NT2/D1 (cell line): ENCODE measurements around the gene TMCC1.

Source experiments
- SUZ12 ChIP-seq: IDR thresholded peaks from 2 replicates; pipeline ENCODE4 v1.6.1; 2011; ENCODE audit not compliant: insufficient read length, insufficient read depth; ENCODE audit errors: extremely low read depth
- YY1 ChIP-seq: IDR thresholded peaks from 2 replicates; pipeline ENCODE4 v1.6.1; 2011; ENCODE audit not compliant: insufficient read length, insufficient read depth

- no peak for TF ChIP-seq SUZ12
- no peak for TF ChIP-seq YY1
Measured at GRCh38 chr3:129623447-129624118, 269.9 kb downstream of the TMCC1 start.
